Stimulated activated CD4-positive, alpha-beta T cell treated with anti-CD3 and anti-CD28 coated beads, Interleukin-2, amount 100 ng/mL, for 48 hours (primary cell): ENCODE measurements around the gene VIT.
"Not testable (repeated sequence)": the region's sequence is repeated elsewhere in the genome, so short reads cannot be mapped to it uniquely, and the experiment has no call there.

ENCODE experiments used
- DNase-seq, 2 donors: peaks; one replicate each; pipeline ENCODE4 v3.0.0-alpha.2; 2020

The VIT gene

DNA sequence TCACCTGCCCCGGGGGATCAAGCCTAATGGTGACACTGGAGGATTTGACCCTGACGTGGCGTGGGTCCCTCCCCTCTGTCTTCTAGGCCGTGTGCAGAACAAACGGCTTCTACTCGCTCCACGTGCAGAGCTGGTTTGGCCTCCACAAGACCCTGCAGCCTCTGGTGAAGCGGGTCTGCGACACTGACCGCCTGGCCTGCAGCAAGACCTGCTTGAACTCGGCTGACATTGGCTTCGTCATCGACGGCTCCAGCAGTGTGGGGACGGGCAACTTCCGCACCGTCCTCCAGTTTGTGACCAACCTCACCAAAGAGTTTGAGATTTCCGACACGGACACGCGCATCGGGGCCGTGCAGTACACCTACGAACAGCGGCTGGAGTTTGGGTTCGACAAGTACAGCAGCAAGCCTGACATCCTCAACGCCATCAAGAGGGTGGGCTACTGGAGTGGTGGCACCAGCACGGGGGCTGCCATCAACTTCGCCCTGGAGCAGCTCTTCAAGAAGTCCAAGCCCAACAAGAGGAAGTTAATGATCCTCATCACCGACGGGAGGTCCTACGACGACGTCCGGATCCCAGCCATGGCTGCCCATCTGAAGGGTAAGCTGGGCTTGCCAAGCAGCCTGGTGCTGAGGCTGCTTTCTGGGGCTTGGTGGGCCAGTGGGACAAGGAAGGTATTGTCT lies 112.0 kb downstream of the VIT start:
- no peak for DNase-seq

GRCh38 chr2:36809069-36809445 lies 112.5 kb downstream of the VIT start:
- no peak for DNase-seq

- no peak for DNase-seq
Measured at GRCh38 chr2:36811071-36811470, 114.6 kb downstream of the VIT start.

DNA sequence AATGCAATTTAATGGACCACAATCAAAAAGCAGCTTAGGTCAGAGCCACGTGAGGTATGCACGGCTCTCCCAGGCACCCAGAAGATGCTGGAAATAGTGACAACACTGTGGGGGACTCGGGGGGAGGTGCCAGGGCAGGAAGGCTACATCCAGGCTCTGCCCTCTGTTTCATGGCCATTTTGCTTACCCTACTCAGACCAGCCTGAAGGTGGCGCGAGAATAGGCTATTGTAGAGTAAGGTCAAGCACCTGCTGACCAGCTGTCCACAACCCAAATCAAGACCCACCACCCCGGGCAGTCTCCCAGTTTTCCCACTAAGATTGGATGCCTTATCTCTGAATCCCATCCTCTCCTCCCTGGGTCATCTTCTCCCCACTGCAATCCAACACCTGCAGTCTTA lies 115.7 kb downstream of the VIT start:
- DNase-seq = no peak

DNA sequence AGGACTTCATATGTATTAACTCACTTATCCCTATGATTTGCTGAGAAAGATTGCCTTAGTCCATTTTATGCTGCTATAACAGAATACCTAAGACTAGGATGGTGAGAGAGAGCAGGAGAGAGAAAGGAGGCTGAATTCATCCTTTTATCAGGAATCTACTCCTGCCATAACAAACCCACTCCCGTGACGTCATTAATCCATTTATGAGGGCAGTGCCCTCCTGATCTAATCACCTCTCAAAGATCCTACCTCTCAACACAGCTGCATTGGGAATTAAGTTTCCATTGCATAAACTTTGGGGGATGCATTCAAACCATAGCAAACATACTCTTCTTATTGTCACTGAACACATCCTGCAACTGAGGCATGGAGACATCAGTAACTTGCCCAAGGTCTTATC lies 122.0 kb downstream of the VIT start:
- DNase-seq = no peak

DNA sequence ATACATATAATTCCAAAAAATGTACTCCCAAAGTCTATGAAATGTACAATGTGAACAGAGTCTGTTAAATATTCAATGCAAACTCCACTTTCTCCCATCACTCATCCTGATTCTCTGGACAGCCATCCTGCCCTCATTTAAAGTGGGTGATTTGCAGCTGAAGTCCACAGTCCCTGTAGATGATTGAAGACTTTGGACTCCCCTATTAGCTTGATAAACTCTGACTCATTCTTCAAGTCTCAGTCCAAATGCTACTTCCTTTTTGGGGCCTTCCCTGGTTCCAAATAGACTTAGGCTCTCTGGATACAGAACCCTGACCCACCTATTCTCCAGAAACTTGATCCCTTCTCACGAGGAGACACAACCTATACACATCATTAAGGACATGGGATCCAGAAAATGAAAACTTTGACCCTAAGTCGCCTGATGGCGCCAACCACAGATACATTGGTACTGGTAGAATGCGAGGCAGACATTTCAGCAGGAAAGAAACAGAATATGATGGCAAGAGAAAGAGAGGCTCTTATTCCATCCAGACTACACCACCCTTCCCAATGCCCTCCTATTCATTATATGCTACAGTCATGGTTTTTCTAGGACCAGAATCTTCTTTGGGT lies 122.7 kb downstream of the VIT start:
- no peak for DNase-seq

GRCh38 chr2:36820942-36821605 lies 124.6 kb downstream of the VIT start:
- no peak for DNase-seq

- DNase-seq = no peak
Measured at GRCh38 chr2:36823862-36824261, 127.4 kb downstream of the VIT start.

- no peak for DNase-seq
Measured at GRCh38 chr2:36824273-36824672, 127.8 kb downstream of the VIT start.

GRCh38 chr2:36824683-36825082 lies 128.2 kb downstream of the VIT start:
- not testable (repeated sequence) for DNase-seq

DNA sequence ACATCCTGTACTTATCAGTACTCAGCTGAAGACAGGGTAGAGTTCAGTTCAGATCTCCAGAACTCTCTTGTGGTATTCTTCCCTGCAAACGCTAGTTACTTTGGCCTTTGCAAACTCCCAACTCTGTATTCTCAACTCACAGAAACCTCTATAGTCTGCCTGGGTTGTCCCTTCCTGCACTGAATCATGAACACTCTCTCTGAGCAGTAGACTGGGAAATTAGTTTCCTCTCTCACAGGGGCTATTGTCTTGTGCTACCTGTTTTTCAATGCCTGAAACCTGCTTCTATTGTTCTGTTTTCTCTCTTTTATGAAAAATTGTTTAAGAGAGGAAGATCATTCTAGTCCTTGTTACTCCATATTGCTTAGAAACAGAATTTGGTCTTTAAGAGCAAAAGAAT lies 134.7 kb downstream of the VIT start:
- no peak for DNase-seq

DNA sequence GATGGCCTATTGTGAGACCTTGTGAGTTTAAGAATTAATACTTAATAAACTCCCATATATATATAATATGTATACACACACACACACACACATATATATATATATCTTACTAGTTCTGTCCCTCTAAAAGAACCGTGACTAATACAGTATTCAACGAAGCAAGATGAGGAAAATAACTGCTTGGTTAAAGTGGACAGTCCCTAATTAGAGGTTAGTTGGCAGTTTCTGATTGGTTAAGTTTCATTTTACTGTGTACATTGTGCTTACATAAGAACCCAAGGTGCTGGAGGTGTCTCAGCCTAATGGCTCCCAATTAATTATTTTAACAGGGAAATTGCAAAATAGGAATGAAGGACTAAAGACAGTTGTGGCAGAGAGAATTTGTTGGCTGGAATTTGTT lies 137.7 kb downstream of the VIT start:
- no peak for DNase-seq

- DNase-seq = no peak
Measured at GRCh38 chr2:36834731-36835524, 138.4 kb downstream of the VIT start.

- DNase-seq = no peak
Measured at GRCh38 chr2:36839976-36840617, 143.6 kb downstream of the VIT start.

GRCh38 chr2:36843838-36844237 lies 147.3 kb downstream of the VIT start:
- DNase-seq = no peak

GRCh38 chr2:36849265-36849664 lies 152.8 kb downstream of the VIT start:
- no peak for DNase-seq

DNA sequence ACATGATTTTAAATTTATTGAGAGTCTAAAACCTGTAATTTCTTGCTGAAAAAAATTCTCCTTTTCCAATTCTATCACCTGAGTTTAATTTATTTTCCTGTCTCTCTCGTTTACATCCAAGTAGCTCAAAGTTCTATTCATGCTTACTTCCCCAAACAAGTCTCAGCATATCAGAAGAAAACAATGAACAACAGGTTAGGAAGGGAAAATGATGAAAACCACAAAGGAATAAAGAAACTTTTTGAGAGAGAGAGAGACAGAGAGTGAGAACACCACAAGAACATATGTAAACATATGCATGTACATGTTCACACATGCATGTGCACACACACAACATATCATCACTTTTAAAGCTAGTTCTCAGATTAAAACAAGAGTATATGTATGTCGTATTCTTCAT lies 157.7 kb downstream of the VIT start:
- DNase-seq = no peak

DNA sequence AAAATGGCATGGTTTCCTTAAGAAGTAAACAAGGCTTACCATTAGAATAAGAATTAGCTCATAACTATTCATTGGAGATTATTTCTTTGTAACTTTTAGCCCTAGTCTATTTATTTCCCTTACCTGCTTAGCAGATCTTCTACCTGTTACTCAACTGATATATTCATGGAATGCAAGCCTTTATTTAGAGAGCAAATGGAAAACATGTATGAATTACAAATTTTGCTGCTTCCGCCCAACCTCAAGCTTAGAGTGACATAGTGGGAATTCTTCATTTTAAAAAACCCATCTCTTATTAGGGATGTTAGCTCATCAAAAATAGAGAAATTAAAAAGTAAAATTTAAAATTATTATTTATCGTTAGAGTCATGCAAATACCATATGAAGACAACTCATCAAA lies 158.9 kb downstream of the VIT start:
- no peak for DNase-seq

DNA sequence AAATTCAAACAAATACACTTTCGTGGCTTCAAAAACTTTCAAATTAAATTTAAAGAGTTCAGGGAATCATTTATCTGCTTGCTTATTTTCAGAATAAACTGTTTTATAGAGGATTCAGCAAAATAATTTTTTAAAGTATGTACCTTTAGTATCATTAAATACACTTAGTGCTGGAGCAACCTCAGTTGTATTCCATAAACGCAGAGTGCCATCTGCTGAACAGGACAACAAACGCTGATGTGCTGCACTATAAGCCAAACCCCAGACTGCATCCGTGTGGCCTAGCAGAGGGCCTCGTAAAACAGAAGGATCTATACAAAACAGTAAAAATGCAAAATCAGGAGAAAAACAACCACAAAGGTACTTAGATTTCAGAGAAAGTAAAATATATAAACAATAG lies 161.2 kb downstream of the VIT start:
- DNase-seq = no peak

DNA sequence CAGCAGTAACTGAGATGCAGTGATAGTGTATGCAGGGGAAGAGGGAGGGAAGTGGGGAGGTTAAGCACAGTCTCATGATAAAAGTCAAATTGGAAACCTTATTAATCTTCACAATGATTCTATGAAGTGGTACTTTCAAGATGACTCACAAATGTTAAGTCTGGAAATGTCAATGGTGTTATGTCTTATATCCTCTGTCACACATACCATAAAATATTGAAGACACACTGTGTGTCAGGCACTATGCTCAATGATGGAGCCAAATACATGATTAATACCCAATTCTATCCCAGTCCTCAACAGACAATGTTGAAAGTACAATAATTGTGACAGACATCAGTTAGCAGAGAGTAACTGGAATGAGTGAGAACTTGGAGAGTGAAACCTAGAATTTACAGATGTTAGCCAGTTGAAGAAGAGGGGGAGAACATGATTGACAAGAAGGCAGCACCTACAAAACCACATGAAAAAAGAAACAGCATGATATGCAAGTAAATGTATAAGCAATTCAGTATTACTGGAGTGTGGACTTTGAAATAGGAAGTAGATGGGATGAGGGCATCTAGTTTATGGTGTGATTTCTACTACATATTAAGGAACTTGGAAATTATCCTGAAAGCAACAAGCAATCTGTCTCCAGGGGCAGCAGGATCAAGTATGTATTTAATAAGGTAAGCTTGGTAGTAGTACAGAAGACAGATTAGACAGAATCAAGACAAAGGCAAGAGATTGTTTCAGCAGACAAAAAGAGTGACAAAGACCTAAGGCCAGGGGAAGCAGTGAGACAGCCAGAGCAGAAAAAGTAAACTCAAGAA lies 162.3 kb downstream of the VIT start:
- DNase-seq = no peak

GRCh38 chr2:36859366-36859792 lies 162.9 kb downstream of the VIT start:
- DNase-seq = no peak

DNA sequence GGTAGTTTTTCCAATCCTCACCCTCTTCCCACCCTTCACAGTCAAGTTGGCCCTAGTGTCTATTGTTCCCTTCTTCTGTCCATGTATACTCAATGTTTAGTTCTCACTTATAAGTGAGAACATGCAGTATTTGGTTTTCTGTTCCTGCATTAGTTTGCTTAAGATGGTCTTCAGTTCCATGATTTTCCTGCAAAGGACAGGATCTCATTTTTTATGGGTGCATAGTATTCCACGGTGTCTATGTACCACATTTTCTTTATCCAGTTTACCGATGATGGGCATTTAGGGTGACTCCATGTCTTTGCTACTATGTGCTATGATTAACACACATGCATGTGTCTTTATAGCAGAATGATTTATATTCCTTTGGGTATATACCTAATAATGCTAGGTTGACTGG lies 165.4 kb downstream of the VIT start:
- DNase-seq = no peak
